HG02571 (cell line): Measurements from ENCODE around the gene AGBL5.

ENCODE experiments used
- ATAC-seq: cut with Tn5 transposase; IDR thresholded peaks from one replicate; pipeline ENCODE4 v1.9.1; 2021; ENCODE audit warnings: mild to moderate bottlenecking, moderate library complexity; ENCODE audit not compliant: unreplicated experiment

The AGBL5 gene, protein sequence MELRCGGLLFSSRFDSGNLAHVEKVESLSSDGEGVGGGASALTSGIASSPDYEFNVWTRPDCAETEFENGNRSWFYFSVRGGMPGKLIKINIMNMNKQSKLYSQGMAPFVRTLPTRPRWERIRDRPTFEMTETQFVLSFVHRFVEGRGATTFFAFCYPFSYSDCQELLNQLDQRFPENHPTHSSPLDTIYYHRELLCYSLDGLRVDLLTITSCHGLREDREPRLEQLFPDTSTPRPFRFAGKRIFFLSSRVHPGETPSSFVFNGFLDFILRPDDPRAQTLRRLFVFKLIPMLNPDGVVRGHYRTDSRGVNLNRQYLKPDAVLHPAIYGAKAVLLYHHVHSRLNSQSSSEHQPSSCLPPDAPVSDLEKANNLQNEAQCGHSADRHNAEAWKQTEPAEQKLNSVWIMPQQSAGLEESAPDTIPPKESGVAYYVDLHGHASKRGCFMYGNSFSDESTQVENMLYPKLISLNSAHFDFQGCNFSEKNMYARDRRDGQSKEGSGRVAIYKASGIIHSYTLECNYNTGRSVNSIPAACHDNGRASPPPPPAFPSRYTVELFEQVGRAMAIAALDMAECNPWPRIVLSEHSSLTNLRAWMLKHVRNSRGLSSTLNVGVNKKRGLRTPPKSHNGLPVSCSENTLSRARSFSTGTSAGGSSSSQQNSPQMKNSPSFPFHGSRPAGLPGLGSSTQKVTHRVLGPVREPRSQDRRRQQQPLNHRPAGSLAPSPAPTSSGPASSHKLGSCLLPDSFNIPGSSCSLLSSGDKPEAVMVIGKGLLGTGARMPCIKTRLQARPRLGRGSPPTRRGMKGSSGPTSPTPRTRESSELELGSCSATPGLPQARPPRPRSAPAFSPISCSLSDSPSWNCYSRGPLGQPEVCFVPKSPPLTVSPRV

DNA sequence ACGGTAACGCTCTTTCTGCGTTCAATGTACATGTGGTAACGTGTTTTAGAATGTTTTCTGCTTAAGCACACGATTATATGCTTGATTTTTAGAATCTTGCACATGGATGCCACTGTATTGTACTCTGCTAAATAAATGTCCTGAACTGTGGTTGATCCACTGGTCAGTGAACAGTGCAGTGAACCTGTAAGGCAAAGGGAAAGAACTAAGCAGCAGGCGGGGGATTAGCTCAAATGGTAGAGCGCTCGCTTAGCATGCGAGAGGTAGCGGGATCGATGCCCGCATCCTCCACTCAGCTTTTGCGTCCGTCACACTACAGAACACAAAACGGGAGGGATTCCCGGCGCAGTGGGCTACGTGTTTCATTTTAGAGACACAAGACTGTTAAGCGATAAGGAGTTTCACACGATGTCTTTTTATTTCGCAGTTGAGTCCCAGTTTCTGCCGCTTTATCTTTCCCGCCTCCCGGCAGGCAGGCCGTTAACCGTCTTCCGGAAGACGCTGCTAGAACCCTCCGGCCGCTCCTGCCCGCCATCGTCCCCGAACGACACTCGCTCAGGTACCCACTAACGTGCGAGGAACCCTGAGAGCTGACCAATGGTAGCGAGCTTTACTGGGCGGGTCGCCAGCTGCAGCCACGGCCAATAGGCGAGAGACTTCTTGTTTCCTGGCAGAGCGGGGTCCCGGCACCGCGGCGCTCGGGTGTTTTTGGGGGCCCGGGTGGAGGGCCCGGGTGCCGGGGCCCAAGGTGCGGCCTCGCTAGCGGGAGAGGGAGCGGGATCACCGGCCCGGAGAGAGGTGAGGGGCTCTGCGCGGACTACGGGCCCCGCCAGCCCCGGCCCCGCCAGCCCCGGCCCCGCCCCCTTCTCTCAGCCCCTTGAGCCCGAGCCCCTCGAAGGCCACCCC, at the start of gene AGBL5:
TSS of gene AGBL5 (plus strand) at position 673 of the 906 bp plus-strand sequence. CDS start 1,291 bp downstream, outside the sequence.
- peak; percentile 66 for ATAC-seq

DNA sequence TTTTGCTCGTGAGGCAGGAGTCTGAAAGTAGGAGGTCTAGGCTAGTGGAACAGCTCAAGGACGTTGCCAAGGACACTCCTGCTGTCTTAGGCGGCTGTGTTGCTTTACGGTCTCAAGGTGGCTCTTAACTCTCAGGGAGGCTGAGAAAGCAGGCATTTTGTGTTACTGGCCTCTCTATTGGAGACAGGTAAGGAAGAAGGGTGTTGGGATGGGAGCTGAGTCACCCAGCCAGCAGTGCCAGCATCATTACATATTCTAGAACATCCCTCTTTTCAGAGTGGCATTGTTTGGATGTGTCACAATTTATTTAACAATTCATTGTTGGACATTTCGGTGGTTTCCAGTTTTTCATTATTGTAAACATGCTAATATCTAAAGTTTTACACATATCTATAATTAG, 49.5 kb upstream of the AGBL5 start:
- ATAC-seq, result no peak

DNA sequence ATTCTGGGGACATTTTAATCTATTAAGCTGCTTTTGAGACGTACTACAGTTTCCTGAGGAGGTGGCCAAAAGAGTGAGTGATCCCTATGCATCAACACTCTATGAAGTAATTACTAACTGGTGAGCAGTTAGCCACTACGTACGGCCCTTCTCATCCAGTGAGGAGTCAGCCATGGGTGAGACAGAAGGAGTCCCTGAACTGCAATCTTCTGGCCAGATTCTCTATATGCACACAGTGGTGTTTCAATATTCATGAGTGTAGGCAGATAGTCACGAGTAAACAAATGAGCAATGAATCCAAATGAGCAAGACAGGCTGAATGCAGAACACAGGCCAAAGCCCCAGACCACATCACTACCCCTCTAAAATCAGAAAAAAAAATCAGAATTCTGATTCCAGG, 48.5 kb upstream of the AGBL5 start:
- ATAC-seq, result no peak

DNA sequence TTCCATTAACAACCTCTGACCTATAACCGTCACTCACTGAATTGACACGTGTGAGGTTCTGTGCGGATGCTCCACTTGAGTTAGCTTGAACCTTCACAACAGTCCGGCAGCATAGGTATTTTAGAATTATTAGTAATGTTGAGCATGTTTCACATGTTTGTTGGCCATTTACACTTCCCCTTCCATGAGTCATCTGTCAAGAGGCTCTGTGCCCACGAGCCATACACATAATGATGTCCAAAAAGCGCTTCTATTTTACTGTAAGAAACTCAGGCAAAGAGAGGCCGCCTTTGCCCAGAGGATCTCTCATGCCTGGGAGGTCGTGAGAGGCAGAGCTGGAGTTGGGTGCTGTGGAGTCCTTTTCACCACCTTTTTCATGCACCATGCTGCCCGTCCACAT, 47.6 kb upstream of the AGBL5 start:
- no peak for ATAC-seq

DNA sequence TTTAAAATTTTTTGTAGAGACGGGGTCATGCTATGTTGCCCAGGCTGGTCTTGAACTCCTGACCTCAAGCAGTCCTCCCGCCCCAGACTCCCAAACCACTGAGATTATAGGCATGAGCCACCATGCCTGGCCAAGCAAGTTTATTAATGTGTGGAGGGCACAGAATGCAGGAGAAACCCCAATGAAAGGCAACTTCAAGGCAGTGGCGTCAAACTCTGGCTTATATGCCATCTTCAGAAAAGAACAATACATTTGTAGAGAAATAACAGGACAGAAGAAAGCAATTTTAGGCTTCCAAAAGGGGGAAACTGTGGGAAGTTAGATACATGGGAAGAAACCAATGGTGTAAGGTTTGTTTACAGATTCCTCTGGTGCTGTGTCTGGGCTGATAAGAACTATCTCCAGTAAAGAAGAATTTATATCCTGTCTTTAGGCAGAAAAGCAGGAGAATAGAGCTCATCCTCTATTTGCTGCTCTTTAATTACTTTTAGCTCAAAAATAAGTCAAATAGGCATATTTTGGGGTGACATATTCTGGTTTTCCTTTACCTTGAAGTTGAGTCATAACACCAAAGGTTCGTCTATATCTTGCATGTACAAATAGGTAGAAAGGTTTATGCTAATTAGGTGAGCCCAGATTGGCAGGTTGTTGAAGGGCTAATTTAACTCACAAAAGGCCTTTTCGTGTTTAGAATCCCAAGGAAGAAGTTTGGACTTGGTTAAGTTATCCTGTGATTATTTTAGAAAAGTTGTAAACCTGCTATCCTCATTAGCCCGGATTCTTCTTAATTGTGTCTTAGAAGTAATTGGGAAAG, 44.7 kb upstream of the AGBL5 start:
- ATAC-seq, result no peak

DNA sequence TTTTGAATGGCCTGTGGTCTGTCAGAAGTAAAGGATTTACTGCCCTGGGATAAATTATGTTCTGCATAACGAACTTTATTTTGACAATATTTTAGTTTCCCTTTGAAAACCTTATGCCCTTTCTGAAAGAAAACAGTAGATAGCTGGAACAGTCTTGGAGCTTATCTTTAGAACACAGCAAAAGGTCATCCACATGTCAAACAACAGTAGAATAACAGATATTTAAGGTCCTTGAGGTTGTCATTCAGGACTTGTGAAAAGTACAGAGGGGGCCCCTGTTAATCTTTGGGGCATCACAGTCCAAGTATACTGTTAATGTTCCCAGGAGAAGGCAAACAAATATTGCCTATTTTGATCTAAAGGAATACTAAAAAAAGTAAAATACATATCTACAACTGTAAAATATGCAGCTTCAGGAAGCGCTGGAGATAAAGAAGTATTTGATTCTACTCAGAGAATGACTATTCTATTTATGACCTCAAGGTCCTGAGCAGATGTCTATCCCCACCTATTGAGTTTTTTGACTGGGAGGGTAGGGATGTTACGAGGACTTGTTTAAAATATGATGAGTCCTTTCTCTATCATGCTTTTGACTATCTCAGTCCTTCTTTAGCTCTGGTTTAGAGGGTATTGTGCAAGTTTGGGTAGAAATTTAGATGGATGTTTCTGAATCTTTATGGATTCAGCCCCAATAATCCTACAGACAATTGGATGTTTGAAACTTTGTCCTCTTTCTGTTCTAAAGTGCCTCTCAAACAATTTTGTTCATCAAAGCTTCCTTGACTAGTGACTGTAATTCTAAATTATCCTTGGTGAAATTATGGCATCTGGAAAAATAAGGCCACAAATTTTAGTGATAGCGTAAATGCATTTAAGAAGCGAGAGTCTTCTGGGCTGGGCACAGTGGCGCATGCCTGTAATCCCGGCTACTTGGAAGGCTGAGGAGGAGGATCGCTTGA, 43.8 kb upstream of the AGBL5 start:
- ATAC-seq, result no peak

DNA sequence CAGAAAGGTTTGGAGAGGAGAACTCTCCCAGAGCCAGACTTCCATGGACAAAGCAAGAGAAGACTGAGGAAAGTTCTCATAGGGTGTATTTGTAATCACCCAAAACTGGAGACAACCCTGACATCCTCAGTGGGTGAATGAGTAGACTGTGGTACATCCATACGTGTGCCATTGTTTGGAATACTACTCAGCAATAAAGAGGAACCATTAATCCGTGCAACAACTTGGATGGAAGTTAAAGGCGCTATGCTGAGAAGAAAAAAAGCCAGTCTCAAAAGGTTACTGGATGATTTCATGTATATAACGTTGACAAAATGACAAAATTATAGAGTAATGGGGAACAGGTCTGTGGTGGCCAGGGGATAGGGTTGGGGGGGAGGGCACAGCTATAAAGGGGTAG, 42.8 kb upstream of the AGBL5 start:
- no peak for ATAC-seq

DNA sequence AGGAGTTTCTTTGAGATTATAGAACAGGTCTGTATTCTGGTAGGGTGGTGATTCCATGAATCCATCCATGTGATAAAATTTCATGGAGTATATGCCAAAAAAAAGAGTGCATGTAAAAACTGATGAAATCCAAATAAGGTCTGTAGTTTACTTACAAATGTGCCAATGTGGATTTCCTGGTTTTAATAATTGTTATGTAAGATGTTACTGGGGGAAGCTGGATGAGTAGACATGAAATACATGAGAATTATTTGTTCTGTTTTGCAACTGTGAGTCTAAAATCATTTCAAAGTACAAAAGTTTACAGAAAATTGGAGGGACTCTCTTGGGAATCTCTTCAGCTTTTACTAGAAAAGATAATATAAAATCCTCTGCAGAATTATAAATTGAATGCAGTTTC, 42.4 kb upstream of the AGBL5 start:
- no peak for ATAC-seq

DNA sequence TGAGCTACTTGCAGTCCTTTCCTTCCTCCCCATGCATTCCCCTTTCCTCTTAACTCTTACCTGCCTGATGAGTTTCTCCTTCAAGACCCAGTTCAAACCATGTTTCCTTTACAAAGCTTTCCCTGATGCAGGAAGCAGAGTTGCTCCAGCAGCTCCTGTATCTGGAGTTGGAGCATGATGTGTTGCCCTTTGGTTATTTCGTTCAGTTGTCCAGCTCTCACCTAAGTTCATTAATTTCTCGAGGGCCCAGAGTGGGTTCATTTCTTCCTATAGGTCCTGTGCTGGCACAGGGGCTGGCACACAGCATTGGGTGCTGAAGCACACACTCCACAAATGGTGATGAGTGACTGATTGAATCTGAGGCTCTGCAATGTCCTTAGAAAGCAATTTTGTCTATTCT, 41.8 kb upstream of the AGBL5 start:
- no peak for ATAC-seq

DNA sequence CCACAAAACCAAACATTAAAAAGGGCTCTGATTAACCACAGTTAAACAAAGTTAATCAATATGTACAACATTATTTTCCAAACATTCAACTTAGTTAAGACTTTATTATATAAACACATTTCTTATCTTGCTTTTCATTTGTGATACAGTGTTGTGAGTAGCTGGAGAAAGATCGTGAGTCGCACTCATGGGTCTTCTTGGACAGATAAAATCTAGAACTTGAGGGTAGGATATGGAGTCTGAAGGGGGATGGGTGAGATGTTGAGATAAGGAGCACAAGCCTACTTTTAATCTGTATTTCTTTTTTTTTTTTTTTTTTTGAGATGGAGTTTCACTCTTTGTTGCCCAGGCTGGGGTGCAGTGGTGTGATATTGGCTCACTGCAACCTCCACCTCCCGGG, 41.3 kb upstream of the AGBL5 start:
- ATAC-seq, result no peak

DNA sequence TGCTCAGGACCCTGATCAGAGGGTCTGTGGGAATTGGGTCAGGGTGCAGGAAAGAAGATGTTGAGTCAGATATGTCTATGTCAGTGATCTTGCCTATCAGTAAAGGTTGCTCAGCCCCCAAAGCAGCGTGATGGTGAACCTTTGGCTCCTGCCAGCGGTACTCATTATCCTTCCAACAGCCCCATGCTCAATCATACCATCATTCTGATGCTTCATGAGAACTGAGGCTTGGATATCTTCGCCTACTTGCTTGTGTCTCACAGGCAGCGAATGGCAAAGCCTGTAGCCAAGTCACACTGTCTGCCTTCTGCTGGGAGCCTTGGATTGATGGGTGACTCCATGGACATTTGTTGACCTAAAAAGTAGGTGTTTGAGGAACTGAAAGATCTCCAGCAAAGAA, 37.7 kb upstream of the AGBL5 start:
- ATAC-seq, result no peak

DNA sequence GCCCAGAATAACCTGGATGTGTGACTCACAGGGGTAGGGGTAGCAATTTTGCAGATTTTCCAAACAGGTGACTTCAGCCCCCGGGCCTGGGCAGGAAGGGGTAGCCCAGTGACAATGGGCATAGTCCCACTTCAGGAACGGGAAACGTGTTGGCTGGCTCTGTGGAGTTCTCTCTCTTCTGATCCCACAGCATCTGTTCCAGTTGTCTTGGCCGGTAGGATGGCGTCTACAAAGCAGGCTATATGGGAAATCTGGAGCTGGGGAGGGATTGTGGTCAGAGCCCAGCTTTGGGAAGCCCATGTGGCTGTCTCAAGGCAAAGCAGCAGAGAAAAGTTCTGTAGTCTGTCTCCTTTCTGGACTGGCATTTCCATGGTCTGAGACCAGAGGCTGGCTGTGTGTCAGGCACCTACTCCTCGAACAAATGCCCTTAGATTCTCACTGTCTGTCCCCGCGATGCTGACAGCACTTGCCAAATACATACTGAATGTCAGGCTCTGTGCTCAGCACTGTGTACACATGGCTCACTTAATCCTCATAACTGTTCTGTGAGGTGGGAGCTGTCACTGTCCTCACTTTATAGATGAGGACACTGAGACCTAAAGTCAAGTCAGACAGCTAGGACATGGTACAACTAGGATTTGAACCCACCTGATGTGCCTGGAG, 36.6 kb upstream of the AGBL5 start:
- ATAC-seq, result no peak

DNA sequence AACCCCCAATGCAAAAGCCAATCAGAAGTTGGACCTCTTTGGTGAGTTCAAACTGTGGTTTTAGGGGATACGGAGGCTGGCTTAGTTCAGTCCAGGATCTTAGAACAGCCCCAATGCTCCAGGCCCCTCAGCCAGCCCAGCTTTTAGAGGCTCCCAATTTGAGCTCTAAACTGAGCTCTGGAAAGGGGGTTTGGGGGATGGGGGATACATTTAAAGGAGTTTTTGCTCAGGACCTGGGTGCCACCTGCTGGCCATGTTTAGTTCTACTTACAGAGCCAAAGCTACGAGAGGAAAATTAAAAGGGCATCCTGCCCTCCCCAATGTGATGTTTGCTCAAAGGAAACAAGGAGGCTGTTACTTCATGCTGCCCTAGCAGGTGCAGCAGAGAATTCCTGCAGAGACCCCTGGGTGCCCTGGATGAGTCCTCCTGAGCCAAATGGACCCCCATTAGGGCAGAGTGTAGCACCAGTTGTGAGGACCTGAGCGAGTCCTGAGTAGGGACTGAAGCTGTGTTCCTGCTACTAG, 34.6 kb upstream of the AGBL5 start:
- no peak for ATAC-seq

DNA sequence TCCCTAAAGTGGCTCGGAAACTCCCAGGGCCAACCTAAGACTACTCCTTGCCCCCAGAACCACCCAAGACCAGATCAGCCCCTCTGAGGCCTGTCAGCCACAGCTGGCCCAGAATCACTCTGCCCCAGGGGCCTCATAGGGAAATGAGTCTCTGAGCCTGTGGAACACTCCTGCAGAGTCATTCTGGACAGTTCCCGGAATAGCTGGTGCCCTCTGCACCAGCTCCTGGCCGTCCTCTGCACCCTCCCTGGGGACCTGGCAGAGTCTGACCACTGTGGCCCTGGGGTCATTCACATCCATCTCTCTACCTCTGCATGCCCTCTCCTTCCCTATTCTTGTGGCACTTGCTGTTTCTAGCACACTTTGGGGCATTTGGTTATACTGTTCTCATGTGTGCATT, 33.3 kb upstream of the AGBL5 start:
- ATAC-seq, result no peak

DNA sequence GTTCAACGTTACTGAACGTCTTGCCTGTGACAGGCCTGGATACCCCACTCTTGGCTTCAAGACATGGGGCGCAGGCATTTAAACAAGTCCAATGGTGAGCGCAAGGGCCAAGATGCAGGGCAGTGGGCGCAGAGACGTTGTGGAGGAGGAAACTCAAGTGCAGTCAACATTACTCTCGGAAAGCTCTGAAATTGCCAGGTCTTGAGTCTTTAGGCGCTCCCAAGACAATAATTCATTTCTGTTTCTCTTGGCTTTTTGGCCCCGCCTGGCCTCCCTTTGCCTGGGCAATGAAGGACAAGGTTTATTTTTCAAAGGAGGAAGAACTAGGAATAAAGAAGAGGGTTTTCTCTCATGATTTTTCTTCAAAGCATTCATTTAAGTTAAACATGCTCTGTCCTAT, 32.0 kb upstream of the AGBL5 start:
- ATAC-seq, result no peak

DNA sequence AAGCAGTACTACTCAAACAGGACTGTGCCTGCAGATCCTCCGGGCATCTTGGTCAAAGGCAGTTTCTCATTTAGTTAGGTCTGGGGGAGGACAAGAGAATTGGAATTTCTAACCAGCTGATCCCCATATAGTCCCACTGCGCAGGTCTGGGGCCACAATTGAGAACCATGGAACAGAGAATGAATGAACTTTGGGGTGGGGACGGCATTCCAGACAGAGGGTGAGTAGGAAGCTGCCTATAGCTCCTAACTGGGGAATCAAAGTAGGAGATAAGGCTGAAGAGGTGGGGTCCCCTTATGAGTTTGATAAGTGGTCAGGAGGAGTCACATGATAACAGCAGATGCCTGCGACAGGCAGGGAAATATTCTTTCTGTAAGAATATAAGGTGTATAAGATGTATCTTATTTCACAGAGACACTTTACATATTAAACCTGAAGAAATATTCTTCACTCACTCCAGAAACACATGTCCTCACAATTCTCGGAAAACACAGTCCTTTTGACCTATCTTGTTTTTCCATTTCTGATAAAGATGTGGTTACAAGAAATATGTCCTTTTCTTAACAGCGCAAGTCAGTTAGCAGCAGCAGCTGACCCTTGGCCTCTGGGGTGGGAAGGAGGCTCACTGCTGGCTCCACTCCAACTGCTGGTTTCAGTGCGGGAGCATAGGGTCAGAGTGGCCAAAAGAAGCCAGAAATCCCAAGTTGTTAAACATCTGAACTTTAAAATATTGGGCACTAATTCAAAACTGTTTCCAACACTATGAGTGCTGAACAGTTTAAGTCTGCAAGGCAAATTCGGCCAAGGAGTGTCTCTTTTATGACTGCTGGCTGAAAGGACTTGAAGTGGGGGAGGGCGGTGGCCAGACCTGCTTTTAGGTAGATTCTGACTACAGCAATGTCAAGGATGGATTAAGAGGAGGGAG, 31.3 kb upstream of the AGBL5 start:
- ATAC-seq, result no peak
